SKM-1 treated with dmso at 0.1 percent for 144 hours (cell line): ENCODE results near the gene B3GALT4.
"Not testable (repeated sequence)": the region's sequence is repeated elsewhere in the genome, so short reads cannot be mapped to it uniquely, and the experiment has no call there.

Experiments
- DNase-seq: peaks from one replicate; lab custom pipeline; 2025; ENCODE audit not compliant: unreplicated experiment; lab: John Stamatoyannopoulos, UW

The B3GALT4 gene

GRCh38 chr6:33271468-33272274, 5.3 kb upstream of the B3GALT4 start, which contains the start of the genes RPS18 and VPS52:
RPS18 (plus strand) TSS chr6:33272075; CDS start chr6:33272120, 45 bp downstream.
VPS52 (minus strand) TSS chr6:33271876; CDS start chr6:33271675, 201 bp downstream.
- peak; percentile 94 for DNase-seq

GRCh38 chr6:33272275-33273128, 4.4 kb upstream of the B3GALT4 start:
- DNase-seq: no peak

- no peak for DNase-seq
Observed at GRCh38 chr6:33273129-33273923, 3.6 kb upstream of the B3GALT4 start.

GRCh38 chr6:33273924-33274902, 2.7 kb upstream of the B3GALT4 start:
- DNase-seq: no peak

- not testable (repeated sequence) for DNase-seq
Observed at GRCh38 chr6:33275795-33276580, 935 bp upstream of the B3GALT4 start.

GRCh38 chr6:33276581-33276863, 401 bp upstream of the B3GALT4 start:
- DNase-seq: no peak

- no peak for DNase-seq
Observed at GRCh38 chr6:33277663-33278391, 904 bp downstream of the B3GALT4 start.

GRCh38 chr6:33278392-33278741, 1.4 kb downstream of the B3GALT4 start:
- no peak for DNase-seq

GRCh38 chr6:33278810-33279209, 1.9 kb downstream of the B3GALT4 start:
- no peak for DNase-seq

GRCh38 chr6:33279257-33279695, 2.4 kb downstream of the B3GALT4 start:
- DNase-seq: no peak

- DNase-seq: no peak
Observed at GRCh38 chr6:33279971-33280511, 3.1 kb downstream of the B3GALT4 start.

GRCh38 chr6:33280539-33280938, 3.6 kb downstream of the B3GALT4 start:
- DNase-seq: no peak

GRCh38 chr6:33285214-33285613, 8.3 kb downstream of the B3GALT4 start:
- not testable (repeated sequence) for DNase-seq

- DNase-seq: no peak
Observed at GRCh38 chr6:33286946-33287914, 10.3 kb downstream of the B3GALT4 start.

GRCh38 chr6:33288141-33288920, 11.4 kb downstream of the B3GALT4 start:
- no peak for DNase-seq
